Panc1 (cell line): Measurements from ENCODE around the gene NR5A1.

ENCODE experiments used
- CTCF ChIP-seq: fragments of 450-650 bp; IDR thresholded peaks from 2 replicates; pipeline ENCODE4 v1.5.1; 2017; ENCODE audit warnings: mild to moderate bottlenecking
- POLR2AphosphoS5 ChIP-seq: IDR thresholded peaks from 2 replicates; pipeline ENCODE4 v1.6.1; 2012; ENCODE audit warnings: mild to moderate bottlenecking, low read depth, low read length, moderate library complexity
- REST ChIP-seq, 2 experiments: IDR thresholded peaks; 2 replicates each; pipeline ENCODE4 v1.6.1; 2011 to 2012; ENCODE audit warnings: low read depth in 2 of 2, control low read depth in 1 of 2, low read length in 1 of 2, mild to moderate bottlenecking in 1 of 2, moderate library complexity in 1 of 2; ENCODE audit not compliant: insufficient read depth in 1 of 2
- SIN3A ChIP-seq: IDR thresholded peaks from 2 replicates; pipeline ENCODE4 v1.6.1; 2012; ENCODE audit warnings: low read depth, mild to moderate bottlenecking, low read length, moderate library complexity, borderline replicate concordance; ENCODE audit not compliant: insufficient read depth

DNA sequence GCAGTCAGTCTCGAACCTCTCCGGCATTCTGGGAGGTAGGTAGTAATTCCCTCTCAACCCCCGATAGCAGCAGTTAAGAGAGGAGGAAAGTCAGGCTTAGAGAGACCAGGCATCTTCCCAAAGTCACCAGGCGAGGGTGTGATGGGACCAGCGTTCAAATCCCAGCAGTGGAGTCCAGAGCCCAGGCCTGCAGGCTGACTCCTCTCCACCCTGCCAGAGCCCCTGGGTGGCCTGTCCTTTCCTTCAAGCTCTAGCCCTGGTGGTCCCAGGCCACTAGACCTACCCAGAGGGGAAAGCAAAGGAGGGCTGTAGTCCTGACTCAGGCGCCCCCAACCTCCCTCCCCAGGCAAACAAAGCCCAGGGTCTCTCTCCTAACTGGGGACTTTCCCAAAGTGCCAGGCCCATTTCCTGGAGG lies 4.2 kb upstream of the NR5A1 start:
- TF ChIP-seq CTCF = no peak; the same call in 1 of the 2 replicates
- no peak for TF ChIP-seq POLR2AphosphoS5
- no peak for TF ChIP-seq SIN3A
- TF ChIP-seq REST (IDR thresholded peaks at IDR 0.05; ENCODE audit: insufficient read depth in 1 of 2, low read depth in 2 of 2, low read length in 1 of 2) = no peak
